Measurements from ENCODE around the gene MICAL2. TPM values are rescaled to one million over a fixed set of nuclear protein-coding genes. Genes with fewer than 3 reads are reported as not detected.

Gene MICAL2
- total and polyA plus RNA-seq, 2 donors (not counting 3 experiments of a cell fraction or from before 2014, with no cell fraction given): 67.6 to 200 TPM

DNA sequence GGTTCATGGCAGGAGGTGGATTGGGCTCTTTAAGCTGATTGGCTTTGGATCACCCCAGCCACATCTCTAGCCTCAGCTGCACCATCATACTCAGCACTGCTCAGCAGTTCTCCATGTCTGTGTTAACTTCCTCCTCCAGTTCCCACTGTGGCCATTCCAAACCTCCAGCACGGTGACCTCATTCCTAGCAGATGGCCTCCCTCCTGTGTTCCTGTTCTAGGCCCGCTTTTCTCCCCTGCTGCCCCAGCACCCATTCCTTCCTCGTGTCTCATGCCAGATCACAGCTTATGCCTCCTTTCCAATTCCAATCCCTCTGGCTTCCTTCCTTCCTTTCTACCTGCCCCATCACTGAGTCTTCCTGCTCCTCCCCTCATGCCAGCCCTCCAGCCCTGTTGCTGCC lies 96.1 kb downstream of the MICAL2 start:
- no peaks in the 10 kb centered on the region for H3K9me3 ChIP-seq (replicated peaks; ENCODE audit: control insufficient read depth, insufficient read depth, low read length)
- H3K9me1 ChIP-seq (replicated peaks; ENCODE audit: control insufficient read depth, extremely low read depth, insufficient read depth, low read length): no peaks in the 10 kb centered on the region
- ChIA-PET POLR2A (no interaction called here), CTCF (interaction anchor here (0.9 to 3.1 kb wide), 5 partner anchors 8 to 79 kb away, joined by 3 to 11 read pairs (median 3); no protein-coding TSS in a partner anchor)
- peak overlapping the region; percentile 2 for H3K27ac ChIP-seq (ENCODE audit: insufficient read depth, low read depth, low read length)
- H4K20me1 ChIP-seq (replicated peaks; ENCODE audit: control insufficient read depth, extremely low read depth, insufficient read depth, low read length): no peaks in the 10 kb centered on the region
- no peak overlapping the region for H3K9ac ChIP-seq (replicated peaks; ENCODE audit: extremely low read depth, insufficient read depth, low read length)
- no peak for FAIRE-seq
- H3K27me3 ChIP-seq (ENCODE audit: control insufficient read depth in 2 of 2, insufficient read depth in 2 of 2, low read length in 2 of 2): no peaks in the 10 kb centered on the region
- dilution Hi-C loops (cut with MboI; ENCODE audit: extremely low pct_ligation_motif_present, low sequenced_read_pairs): no loop called here
- H3K79me2 ChIP-seq (ENCODE audit: control insufficient read depth, insufficient read depth, low read length): peaks cover 14% of the 10 kb centered on the region
- H3K4me3 ChIP-seq (replicated peaks in 1 of 3; ENCODE audit: insufficient read depth in 1 of 3, low read depth in 1 of 3, low read length in 3 of 3): no peak overlapping the region
- H2AFZ ChIP-seq (ENCODE audit: low read depth, low read length): no peak overlapping the region
- H3K4me1 ChIP-seq (ENCODE audit: control insufficient read depth, extremely low read depth, insufficient read depth, low read length): peaks cover 7% of the 10 kb centered on the region
- intact Hi-C loops (cut with micrococcal nuclease): no loop called here
- TF ChIP-seq FOS (IDR thresholded peaks at IDR 0.05; ENCODE audit: borderline replicate concordance, insufficient read depth, low read length) (no peak), POLR2AphosphoS5 (IDR thresholded peaks at IDR 0.05; ENCODE audit: insufficient read depth, low read depth, low read length) (peak; percentile 41), POLR2A (IDR thresholded peaks at IDR 0.05; ENCODE audit: low read depth, low read length) (peak; percentile 18)
- BruUV-seq (replicated peaks): no TSS peak
- no peak for DNase-seq (ENCODE audit: low read depth, low spot score)
- peaks cover 11 to 12% of the 10 kb centered on the region in 2 experiments for H3K36me3 ChIP-seq (ENCODE audit: control insufficient read depth in 2 of 2, extremely low read depth in 1 of 2, insufficient read depth in 2 of 2, low read length in 2 of 2)
- H3K4me2 ChIP-seq (ENCODE audit: insufficient read depth, low read length): no peak overlapping the region

DNA sequence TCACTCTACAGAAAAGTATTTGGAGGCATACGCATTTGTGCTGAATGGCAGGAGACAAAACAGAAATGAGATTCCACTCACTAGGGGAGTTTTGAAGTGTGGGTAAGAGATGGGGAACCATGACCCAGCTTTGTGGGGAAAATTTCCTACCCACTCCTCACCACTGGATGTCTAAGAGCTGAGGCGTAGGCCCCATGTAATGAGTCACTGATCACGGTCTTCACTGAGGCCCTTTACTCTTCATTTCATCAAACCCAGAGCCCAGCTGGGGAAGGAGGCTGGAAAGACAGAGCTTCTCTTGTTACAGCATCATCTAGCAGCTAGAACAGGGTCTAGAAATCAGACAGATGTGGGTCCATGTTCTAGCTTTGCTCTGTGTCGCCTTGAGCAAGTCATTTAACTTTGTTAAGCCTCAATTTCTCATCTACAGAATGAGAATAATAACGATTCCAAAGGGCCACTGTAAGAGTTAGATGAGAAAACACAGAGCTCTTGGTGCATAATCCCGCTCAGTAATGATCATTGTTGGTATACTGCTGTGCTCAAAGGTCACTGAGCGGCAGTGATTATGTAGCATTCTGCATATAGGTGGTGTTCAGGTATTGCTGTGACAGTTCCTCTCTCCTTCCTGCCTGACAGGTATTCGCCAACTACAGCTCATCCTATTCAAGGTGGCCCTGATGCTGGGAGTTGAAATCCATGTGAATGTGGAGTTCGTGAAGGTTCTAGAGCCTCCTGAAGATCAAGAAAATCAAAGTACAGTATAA lies 97.2 kb downstream of the MICAL2 start:
- H4K20me1 ChIP-seq (replicated peaks; ENCODE audit: control insufficient read depth, extremely low read depth, insufficient read depth, low read length): no peaks in the 10 kb centered on the region
- H3K79me2 ChIP-seq (ENCODE audit: control insufficient read depth, insufficient read depth, low read length): peaks cover 13% of the 10 kb centered on the region
- no peak overlapping the region for H3K4me3 ChIP-seq (replicated peaks in 1 of 3; ENCODE audit: insufficient read depth in 1 of 3, low read depth in 1 of 3, low read length in 3 of 3)
- H3K27ac ChIP-seq (ENCODE audit: insufficient read depth, low read depth, low read length): no peak overlapping the region
- dilution Hi-C loops (cut with MboI; ENCODE audit: extremely low pct_ligation_motif_present, low sequenced_read_pairs): no loop called here
- TF ChIP-seq FOS (IDR thresholded peaks at IDR 0.05; ENCODE audit: borderline replicate concordance, insufficient read depth, low read length): peak; percentile 19
- TF ChIP-seq, protein P1, sequence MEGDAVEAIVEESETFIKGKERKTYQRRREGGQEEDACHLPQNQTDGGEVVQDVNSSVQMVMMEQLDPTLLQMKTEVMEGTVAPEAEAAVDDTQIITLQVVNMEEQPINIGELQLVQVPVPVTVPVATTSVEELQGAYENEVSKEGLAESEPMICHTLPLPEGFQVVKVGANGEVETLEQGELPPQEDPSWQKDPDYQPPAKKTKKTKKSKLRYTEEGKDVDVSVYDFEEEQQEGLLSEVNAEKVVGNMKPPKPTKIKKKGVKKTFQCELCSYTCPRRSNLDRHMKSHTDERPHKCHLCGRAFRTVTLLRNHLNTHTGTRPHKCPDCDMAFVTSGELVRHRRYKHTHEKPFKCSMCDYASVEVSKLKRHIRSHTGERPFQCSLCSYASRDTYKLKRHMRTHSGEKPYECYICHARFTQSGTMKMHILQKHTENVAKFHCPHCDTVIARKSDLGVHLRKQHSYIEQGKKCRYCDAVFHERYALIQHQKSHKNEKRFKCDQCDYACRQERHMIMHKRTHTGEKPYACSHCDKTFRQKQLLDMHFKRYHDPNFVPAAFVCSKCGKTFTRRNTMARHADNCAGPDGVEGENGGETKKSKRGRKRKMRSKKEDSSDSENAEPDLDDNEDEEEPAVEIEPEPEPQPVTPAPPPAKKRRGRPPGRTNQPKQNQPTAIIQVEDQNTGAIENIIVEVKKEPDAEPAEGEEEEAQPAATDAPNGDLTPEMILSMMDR (IDR thresholded peaks at IDR 0.05; ENCODE audit: extremely low read depth in 1 of 2, insufficient read depth in 1 of 2, low read depth in 1 of 2, low read length in 2 of 2): no peak
- ChIA-PET POLR2A (no interaction called here), CTCF (interaction anchor here (0.8 to 3.1 kb wide), 6 partner anchors 11 to 120 kb away, joined by 3 to 11 read pairs (median 3); no protein-coding TSS in a partner anchor)
- no peak overlapping the region for H3K4me2 ChIP-seq (ENCODE audit: insufficient read depth, low read length)
- no peaks in the 10 kb centered on the region for H3K27me3 ChIP-seq (ENCODE audit: control insufficient read depth in 2 of 2, insufficient read depth in 2 of 2, low read length in 2 of 2)
- H3K9me3 ChIP-seq (replicated peaks; ENCODE audit: control insufficient read depth, insufficient read depth, low read length): no peaks in the 10 kb centered on the region
- FAIRE-seq: no peak
- H3K4me1 ChIP-seq (ENCODE audit: control insufficient read depth, extremely low read depth, insufficient read depth, low read length): no peaks in the 10 kb centered on the region
- peaks cover 12 to 16% of the 10 kb centered on the region in 2 experiments for H3K36me3 ChIP-seq (ENCODE audit: control insufficient read depth in 2 of 2, extremely low read depth in 1 of 2, insufficient read depth in 2 of 2, low read length in 2 of 2)
- H3K9me1 ChIP-seq (replicated peaks; ENCODE audit: control insufficient read depth, extremely low read depth, insufficient read depth, low read length): no peaks in the 10 kb centered on the region
- DNase-seq (ENCODE audit: low read depth, low spot score): no peak
- H2AFZ ChIP-seq (ENCODE audit: low read depth, low read length): no peak overlapping the region
- H3K9ac ChIP-seq (replicated peaks; ENCODE audit: extremely low read depth, insufficient read depth, low read length): no peak overlapping the region
- BruUV-seq (replicated peaks): no TSS peak
- intact Hi-C loops (cut with micrococcal nuclease): no loop called here

Measured in endothelial cell of umbilical vein (primary cell).